HUES6 (cell line): ENCODE measurements around the gene MBTPS1.

Source experiments
- H3K27ac ChIP-seq: 2 replicates; pipeline ENCODE4 v1.7.0; 2013; ENCODE audit warnings: low read depth, mild to moderate bottlenecking, low read length, inconsistent platforms
- H3K27me3 ChIP-seq: 2 replicates; pipeline ENCODE4 v1.6.1; 2013; ENCODE audit warnings: low read length; ENCODE audit not compliant: control insufficient read depth, insufficient read depth
- H3K36me3 ChIP-seq: 2 replicates; pipeline ENCODE4 v1.6.1; 2013; ENCODE audit warnings: low read length; ENCODE audit not compliant: control insufficient read depth, insufficient read depth
- H3K4me1 ChIP-seq: 2 replicates; pipeline ENCODE4 v1.6.1; 2013; ENCODE audit warnings: low read length; ENCODE audit not compliant: control insufficient read depth, insufficient read depth
- H3K4me3 ChIP-seq: 2 replicates; pipeline ENCODE4 v1.5.1; 2013; ENCODE audit warnings: low read depth, low read length
- H3K9ac ChIP-seq: one replicate; pipeline ENCODE4 v1.6.1; 2013; ENCODE audit warnings: mild to moderate bottlenecking, low read length
- H3K9me3 ChIP-seq: 2 replicates; pipeline ENCODE4 v1.6.1; 2013; ENCODE audit warnings: low read depth, low read length; ENCODE audit not compliant: control insufficient read depth, insufficient read depth

Gene MBTPS1

DNA sequence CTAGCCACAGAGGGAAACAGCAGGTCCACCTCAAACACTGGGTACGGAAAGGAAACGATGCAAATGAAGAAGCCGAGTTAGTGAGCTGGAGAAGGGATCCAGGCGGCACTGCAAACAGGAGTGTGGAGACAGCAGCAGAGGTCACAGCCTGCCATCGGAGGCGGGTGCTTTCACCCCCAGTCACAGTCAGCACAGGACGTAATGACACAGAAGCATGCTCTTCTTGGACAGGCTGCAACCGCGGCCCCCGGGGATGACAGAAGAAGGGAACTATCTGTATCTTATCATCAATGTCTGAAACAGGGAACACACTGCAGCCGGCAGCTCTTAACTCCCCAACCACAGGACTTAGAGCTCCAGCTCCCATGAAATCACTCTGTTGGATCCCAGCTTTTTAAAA, 58.1 kb downstream of the MBTPS1 start:
- no peak overlapping the region for H3K4me3 ChIP-seq
- peaks cover 69% of the 10 kb centered on the region for H3K36me3 ChIP-seq
- peaks cover 27% of the 10 kb centered on the region for H3K4me1 ChIP-seq
- H3K9ac ChIP-seq: no peak overlapping the region
- no peaks in the 10 kb centered on the region for H3K9me3 ChIP-seq
- no peaks in the 10 kb centered on the region for H3K27me3 ChIP-seq
- H3K27ac ChIP-seq: no peak overlapping the region

DNA sequence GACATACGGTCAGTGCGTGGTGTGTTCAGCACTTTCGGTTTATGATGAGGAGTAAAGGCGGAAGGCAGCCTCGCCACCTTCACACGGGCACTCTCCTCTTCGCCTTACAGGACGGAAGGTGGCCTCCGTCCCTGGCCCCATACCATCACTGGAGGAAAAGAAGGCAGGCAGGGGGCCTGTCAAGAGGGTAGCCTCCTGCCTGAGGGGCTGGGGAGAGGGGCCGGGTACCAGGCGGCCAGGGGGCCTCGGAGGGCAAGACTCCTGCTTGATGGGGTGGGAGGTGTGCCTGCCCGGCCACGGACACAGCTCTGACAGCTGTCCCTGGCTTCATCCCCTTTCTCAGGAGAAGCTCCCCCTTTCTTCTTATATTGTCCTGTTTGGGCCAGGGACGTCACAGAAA, 58.5 kb downstream of the MBTPS1 start:
- no peak overlapping the region for H3K27ac ChIP-seq
- no peak overlapping the region for H3K4me3 ChIP-seq
- no peak overlapping the region for H3K9ac ChIP-seq
- no peaks in the 10 kb centered on the region for H3K9me3 ChIP-seq
- H3K4me1 ChIP-seq: peaks cover 27% of the 10 kb centered on the region
- H3K27me3 ChIP-seq: no peaks in the 10 kb centered on the region
- peaks cover 73% of the 10 kb centered on the region for H3K36me3 ChIP-seq

DNA sequence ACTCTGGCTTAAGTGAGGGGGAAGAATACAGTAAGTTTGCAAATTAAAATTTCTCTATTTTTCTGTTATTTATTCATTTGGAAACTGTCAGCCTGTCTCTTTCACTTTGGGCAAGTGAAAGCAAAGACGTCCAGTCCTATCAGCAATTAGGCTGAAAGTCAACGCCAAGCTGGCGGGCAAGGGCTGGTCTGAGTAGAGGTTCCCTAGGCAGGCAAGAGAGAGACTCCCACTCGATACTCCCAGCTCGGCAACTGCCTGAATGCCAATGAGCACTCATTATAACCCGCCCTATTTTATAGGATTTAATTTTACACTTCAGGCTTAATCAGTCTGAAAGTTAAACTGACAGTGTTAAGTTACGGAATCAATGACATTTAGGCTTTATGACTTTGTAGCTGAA, 59.8 kb downstream of the MBTPS1 start:
- Histone ChIP-seq H3K4me3 (no peak overlapping the region), H3K36me3 (peaks cover 77% of the 10 kb centered on the region), H3K9ac (no peak overlapping the region), H3K9me3 (no peaks in the 10 kb centered on the region), H3K27ac (no peak overlapping the region), H3K27me3 (no peaks in the 10 kb centered on the region), H3K4me1 (peaks cover 19% of the 10 kb centered on the region; the same call in 1 of the 2 replicates)

DNA sequence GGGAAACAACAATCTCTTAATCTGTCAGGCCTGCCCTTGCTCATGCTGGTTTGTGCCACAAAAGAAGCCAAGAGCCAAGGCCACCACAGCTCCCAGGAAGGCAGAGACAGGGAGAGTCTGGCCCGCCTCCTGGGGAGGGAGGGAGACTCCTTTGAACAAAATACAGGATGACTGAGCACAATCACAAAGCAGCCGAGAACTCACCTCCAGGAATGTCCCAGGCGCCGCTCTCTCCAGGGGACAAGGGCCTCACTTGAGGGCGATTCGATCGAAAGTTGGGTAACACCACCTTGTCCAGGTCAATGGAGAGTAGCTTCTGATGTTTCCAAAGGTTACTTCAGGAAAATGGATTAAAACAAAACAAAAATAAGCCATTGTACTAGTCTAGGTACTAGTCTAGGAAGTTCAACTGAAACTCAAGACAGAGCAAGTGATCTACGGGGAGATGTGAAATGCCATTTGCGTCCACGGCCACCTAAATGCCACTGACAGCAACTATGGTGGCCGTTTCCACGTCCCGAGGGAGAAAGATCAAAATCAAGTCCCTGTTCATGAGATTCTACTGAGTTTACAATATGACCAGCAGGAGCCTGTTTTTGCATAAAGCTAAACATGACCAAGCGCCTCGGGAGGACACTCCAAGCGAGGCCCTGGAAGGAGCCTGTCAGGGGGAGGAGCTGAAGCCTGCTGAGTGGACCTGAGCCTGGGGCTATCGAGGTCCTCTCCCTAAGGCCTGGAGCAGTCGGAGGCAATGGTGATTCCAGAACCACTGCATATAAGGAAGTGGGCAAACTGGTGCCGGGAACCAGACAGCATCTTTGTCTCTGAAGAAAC, 60.7 kb downstream of the MBTPS1 start:
- no peaks in the 10 kb centered on the region for H3K27me3 ChIP-seq
- no peaks in the 10 kb centered on the region for H3K9me3 ChIP-seq
- H3K4me1 ChIP-seq: peaks cover 19% of the 10 kb centered on the region; the same call in 1 of the 2 replicates
- peaks cover 69% of the 10 kb centered on the region for H3K36me3 ChIP-seq
- H3K27ac ChIP-seq: no peak overlapping the region
- H3K4me3 ChIP-seq: no peak overlapping the region
- H3K9ac ChIP-seq: no peak overlapping the region

DNA sequence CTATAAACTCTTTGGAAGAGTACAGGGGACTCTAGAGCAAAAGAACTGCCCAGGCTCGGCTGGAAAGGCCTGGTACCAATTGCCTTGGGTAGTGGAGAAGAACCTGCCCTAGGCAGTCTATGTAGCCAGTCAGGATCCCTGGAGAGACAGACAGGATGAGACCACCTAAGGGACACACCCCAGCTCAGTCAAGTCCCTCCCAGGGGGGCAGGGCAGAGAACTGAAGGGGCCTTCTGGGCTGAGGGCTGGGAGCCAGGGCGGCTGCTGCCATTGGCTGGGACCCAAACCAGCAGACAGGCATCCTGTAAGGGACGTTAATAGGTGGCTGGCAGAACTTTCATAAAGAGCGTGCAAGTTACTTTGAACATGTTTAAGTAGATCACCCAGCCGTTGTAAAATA, 61.4 kb downstream of the MBTPS1 start:
- Histone ChIP-seq H3K9ac (no peak overlapping the region), H3K4me1 (peaks cover 19% of the 10 kb centered on the region; the same call in 1 of the 2 replicates), H3K9me3 (no peaks in the 10 kb centered on the region), H3K27ac (no peak overlapping the region), H3K27me3 (no peaks in the 10 kb centered on the region), H3K36me3 (peaks cover 62% of the 10 kb centered on the region), H3K4me3 (no peak overlapping the region)

DNA sequence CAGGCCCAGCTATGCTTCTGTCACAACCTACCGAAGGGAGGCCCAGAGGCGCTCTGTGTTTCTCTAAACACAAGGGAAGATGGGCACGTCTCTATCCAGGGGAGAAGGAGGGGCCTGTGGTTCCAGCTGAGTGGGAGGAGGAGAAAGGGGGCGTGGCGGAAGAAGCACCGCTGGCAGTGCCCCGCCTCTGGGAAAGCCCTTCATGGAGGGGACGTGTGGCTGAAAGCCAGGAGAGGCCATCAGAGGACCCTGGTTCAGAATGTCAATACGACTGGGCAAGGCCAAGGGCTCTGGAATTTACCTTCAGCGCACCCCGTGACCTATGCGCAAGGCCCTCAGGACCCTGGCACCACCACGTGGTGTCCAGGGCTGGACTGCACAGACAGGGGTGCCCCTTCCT, 61.8 kb downstream of the MBTPS1 start:
- Histone ChIP-seq H3K4me3 (no peak overlapping the region), H3K9me3 (no peaks in the 10 kb centered on the region), H3K36me3 (peaks cover 61% of the 10 kb centered on the region), H3K27ac (no peak overlapping the region), H3K4me1 (peaks cover 19% of the 10 kb centered on the region; the same call in 1 of the 2 replicates), H3K9ac (no peak overlapping the region), H3K27me3 (no peaks in the 10 kb centered on the region)

DNA sequence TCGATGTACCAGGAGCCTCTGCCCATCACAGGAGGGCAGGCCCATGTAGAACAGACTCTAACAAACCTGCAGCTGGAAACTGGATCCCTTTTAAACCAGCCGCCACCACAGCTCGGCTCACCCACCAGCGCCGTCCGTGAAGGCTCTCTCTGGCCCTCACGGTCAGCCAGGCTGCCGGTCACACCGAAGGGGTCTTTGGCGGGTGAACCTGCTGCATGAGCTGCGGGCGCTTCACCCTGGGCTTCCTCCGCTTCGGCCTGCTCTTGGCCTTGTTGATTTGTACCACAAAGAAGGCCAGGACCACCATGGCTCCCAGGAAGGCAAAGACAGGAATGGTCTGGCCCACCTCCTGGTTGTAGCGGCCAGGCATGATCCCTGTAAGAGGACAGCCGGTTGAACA, 62.5 kb downstream of the MBTPS1 start:
- no peaks in the 10 kb centered on the region for H3K9me3 ChIP-seq
- peaks cover 56% of the 10 kb centered on the region for H3K36me3 ChIP-seq
- H3K4me1 ChIP-seq: peaks cover 19% of the 10 kb centered on the region; the same call in 1 of the 2 replicates
- H3K4me3 ChIP-seq: no peak overlapping the region
- no peak overlapping the region for H3K9ac ChIP-seq
- H3K27me3 ChIP-seq: no peaks in the 10 kb centered on the region
- no peak overlapping the region for H3K27ac ChIP-seq

DNA sequence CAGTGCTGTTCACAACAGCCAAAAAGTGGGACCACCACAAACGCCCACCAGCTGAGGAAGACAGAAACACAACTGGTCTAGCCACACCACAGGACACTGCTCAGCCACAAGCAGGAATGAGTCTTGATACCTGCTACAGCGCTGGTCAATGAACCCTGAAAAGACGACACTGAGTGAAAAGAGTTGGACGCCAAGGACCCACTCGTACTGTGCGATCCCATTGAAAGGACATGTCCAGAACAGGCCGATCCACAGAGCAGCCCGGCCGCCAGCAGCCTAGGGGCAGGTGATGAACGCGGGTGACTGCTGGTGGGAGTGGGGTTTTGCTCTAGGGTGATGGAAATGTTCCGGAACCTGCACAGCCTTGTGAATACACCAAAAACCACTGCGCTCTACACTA, 63.5 kb downstream of the MBTPS1 start:
- no peak overlapping the region for H3K9ac ChIP-seq
- H3K9me3 ChIP-seq: no peaks in the 10 kb centered on the region
- no peaks in the 10 kb centered on the region for H3K27me3 ChIP-seq
- peaks cover 19% of the 10 kb centered on the region; the same call in 1 of the 2 replicates for H3K4me1 ChIP-seq
- peaks cover 46% of the 10 kb centered on the region for H3K36me3 ChIP-seq
- H3K4me3 ChIP-seq: no peak overlapping the region
- no peak overlapping the region for H3K27ac ChIP-seq

DNA sequence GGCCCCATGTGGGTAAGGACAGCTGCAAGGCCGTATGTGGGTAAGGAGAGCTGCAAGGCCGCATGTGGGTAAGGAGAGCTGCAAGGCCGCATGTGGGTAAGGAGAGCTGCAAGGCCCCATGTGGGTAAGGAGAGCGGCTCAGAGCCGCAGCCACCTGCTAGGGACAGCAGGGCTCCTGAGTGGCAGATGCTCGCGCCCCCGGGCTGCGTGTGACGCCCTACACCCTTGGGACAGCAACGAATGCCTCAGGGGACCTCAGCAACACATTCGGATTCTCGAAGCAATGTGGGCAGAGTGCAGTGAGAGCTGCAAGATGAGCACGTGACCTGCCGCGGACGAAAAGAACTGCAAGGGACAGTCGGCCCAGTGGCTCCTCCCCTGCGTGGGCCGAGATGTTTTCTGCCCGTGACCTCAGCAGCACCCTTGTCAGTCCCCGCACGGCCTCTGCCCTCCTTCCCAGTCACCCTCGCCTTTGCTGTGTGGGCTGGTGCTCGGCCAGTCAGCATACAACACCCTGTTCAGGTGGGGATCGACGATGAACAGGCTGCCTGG, 64.6 kb downstream of the MBTPS1 start:
- no peak overlapping the region for H3K27ac ChIP-seq
- H3K4me1 ChIP-seq: peaks cover 19% of the 10 kb centered on the region; the same call in 1 of the 2 replicates
- H3K9ac ChIP-seq: no peak overlapping the region
- peaks cover 36% of the 10 kb centered on the region for H3K36me3 ChIP-seq
- H3K4me3 ChIP-seq: no peak overlapping the region
- no peaks in the 10 kb centered on the region for H3K27me3 ChIP-seq
- no peaks in the 10 kb centered on the region for H3K9me3 ChIP-seq

DNA sequence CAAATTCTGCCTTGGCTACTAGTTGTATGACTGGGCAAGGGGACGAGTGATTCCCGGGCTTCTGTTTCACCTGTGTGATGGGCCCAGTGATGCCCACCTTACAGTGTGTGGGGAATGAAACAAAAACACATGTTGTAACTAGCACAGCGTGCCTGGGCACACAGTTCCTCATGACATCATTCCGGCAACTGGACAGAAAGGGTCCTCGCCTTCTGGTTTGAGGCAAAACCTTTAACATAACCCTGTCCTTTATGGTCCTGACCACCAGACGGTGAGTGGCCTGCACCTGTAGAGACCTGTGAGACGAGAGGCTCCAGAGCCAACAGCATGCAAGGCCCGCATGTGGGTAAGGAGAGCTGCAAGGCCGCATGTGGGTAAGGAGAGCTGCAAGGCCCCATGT, 66.4 kb downstream of the MBTPS1 start:
- no peak overlapping the region for H3K27ac ChIP-seq
- peaks cover 26% of the 10 kb centered on the region for H3K36me3 ChIP-seq

DNA sequence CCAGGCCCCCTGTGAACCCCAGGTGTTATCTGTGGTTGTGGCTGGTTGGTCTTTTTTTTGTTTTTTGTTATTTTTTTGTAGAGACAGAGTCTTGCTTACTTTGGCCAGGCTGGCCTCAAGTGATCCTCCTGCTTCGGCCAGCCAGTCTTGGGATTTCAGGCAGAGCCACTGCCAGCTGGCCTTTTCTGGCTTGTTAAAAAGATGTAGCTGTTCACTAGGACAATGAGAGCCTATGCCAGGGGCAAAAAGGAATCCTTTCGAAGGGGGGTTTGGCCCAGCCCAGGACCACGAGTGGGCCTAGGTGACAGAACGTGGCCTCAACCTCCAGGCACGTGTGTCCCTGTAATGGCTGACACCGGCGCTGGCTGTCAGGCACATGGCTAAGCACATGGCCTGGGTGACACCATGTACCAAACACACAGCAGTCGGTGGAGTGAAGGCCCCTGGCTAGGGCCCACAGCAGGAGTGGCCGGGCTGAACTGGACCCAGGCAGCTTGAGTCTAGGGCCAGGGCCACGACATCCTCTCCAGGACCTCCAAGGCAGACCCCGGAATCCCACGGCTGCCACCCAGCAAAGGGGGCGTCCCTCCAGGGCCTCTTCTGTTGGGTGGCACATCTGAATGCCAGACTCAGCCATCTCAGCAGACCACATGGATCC, 67.2 kb downstream of the MBTPS1 start:
- Histone ChIP-seq H3K9me3 (no peaks in the 10 kb centered on the region), H3K36me3 (peaks cover 24% of the 10 kb centered on the region), H3K4me3 (no peak overlapping the region), H3K27ac (no peak overlapping the region), H3K9ac (no peak overlapping the region), H3K4me1 (peaks cover 3% of the 10 kb centered on the region; the same call in 1 of the 2 replicates), H3K27me3 (peaks cover 2% of the 10 kb centered on the region; the same call in 1 of the 2 replicates)

More for the DNA sequence above, 66.4 kb downstream of the MBTPS1 start:
- H3K4me1 ChIP-seq: peaks cover 9% of the 10 kb centered on the region; the same call in 1 of the 2 replicates
- no peak overlapping the region for H3K4me3 ChIP-seq
- no peak overlapping the region for H3K9ac ChIP-seq
- H3K9me3 ChIP-seq: no peaks in the 10 kb centered on the region
- H3K27me3 ChIP-seq: no peaks in the 10 kb centered on the region
